GM19463 (cell line): Measurements from ENCODE around the gene FOXL1.

Experiments
- ATAC-seq: cut with Tn5 transposase; IDR thresholded peaks from one replicate; pipeline ENCODE4 v1.9.1; 2021; ENCODE audit warnings: mild to moderate bottlenecking, moderate library complexity; ENCODE audit not compliant: unreplicated experiment

Gene FOXL1

GRCh38 chr16:86625821-86626220 is 47.5 kb downstream of the FOXL1 start:
- ATAC-seq: no peak

- no peak for ATAC-seq
Measured at GRCh38 chr16:86626284-86626683, 47.9 kb downstream of the FOXL1 start.

GRCh38 chr16:86626966-86627365 is 48.6 kb downstream of the FOXL1 start:
- no peak for ATAC-seq

GRCh38 chr16:86628614-86629013 is 50.3 kb downstream of the FOXL1 start:
- no peak for ATAC-seq

GRCh38 chr16:86630471-86630870 is 52.1 kb downstream of the FOXL1 start:
- no peak for ATAC-seq

GRCh38 chr16:86631444-86631843 is 53.1 kb downstream of the FOXL1 start:
- ATAC-seq: no peak
